ENCODE results near the gene CER1.

The CER1 gene

DNA sequence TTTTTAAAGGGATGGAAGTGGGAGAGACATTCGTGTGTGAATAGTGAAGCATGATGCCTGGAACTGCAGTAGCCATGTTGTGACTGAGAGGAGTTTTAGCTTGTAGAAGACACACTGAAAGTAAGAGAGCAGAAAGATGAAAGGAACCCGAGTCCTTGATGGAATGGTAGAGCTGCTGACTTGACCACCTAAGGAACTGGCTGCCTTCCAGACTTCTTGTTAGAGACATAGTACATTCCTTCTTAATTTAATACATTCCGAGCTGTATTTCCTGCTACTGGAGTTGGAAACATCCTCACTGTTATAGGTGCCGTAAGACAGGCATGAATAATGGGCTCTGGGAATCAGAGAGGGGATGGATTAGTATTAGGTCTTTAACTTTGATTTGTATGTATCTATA lies 7.4 kb downstream of the CER1 start:
- TF ChIP-seq, protein P1, sequence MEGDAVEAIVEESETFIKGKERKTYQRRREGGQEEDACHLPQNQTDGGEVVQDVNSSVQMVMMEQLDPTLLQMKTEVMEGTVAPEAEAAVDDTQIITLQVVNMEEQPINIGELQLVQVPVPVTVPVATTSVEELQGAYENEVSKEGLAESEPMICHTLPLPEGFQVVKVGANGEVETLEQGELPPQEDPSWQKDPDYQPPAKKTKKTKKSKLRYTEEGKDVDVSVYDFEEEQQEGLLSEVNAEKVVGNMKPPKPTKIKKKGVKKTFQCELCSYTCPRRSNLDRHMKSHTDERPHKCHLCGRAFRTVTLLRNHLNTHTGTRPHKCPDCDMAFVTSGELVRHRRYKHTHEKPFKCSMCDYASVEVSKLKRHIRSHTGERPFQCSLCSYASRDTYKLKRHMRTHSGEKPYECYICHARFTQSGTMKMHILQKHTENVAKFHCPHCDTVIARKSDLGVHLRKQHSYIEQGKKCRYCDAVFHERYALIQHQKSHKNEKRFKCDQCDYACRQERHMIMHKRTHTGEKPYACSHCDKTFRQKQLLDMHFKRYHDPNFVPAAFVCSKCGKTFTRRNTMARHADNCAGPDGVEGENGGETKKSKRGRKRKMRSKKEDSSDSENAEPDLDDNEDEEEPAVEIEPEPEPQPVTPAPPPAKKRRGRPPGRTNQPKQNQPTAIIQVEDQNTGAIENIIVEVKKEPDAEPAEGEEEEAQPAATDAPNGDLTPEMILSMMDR (IDR thresholded peaks at IDR 0.05; ENCODE audit: low read depth, low read length) = no peak

GRCh38 chr9:14713187-14713767 lies 9.3 kb downstream of the CER1 start:
- TF ChIP-seq, protein P1 (IDR thresholded peaks at IDR 0.05; ENCODE audit: low read depth, low read length) = no peak
- no peak overlapping the region for H3K27ac ChIP-seq
- no peaks in the 10 kb centered on the region for H3K36me3 ChIP-seq

More for the DNA sequence above, 7.4 kb downstream of the CER1 start:
- Histone ChIP-seq H3K9me3 (ENCODE audit: severe bottlenecking) (no peaks in the 10 kb centered on the region), H3K27me3 (ENCODE audit: insufficient read depth, low read depth, severe bottlenecking) (no peaks in the 10 kb centered on the region), H3K36me3 (no peaks in the 10 kb centered on the region), H3K27ac (no peak overlapping the region), H3K4me3 (ENCODE audit: low read depth, low read length) (no peak overlapping the region)
- DNase-seq = no peak

DNA sequence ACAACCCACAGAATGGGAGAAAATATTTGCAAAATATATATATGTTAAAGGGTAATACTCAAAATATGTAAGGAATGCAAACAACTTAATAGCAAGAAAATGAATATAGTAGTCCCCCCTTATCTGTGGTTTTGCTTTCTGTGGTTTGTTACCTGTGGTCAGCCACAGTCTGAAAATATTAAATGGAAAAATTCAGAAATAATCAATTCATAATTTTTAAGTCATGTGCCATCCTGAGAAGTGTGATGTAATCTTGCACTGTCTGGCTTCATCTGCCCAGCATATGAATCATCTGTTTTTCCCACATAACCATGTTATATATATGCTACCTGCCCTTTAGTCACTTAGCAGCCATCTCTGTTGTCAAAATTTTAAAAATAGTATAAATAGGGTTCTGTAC lies 11.7 kb downstream of the CER1 start:
- Histone ChIP-seq H3K27me3 (ENCODE audit: insufficient read depth, low read depth, severe bottlenecking) (no peaks in the 10 kb centered on the region), H3K36me3 (no peaks in the 10 kb centered on the region), H3K9me3 (ENCODE audit: severe bottlenecking) (no peaks in the 10 kb centered on the region), H3K27ac (no peak overlapping the region), H3K4me3 (ENCODE audit: low read depth, low read length) (no peak overlapping the region)
- TF ChIP-seq, protein P1 (IDR thresholded peaks at IDR 0.05; ENCODE audit: low read depth, low read length) = no peak
- DNase-seq = no peak

More at GRCh38 chr9:14713187-14713767, 9.3 kb downstream of the CER1 start:
- H3K9me3 ChIP-seq (ENCODE audit: severe bottlenecking) = no peaks in the 10 kb centered on the region
- no peak for DNase-seq
- no peaks in the 10 kb centered on the region for H3K27me3 ChIP-seq (ENCODE audit: insufficient read depth, low read depth, severe bottlenecking)
- no peak overlapping the region for H3K4me3 ChIP-seq (ENCODE audit: low read depth, low read length)

GRCh38 chr9:14706530-14707140 lies 15.9 kb downstream of the CER1 start:
- peaks cover 11% of the 10 kb centered on the region for H3K9me3 ChIP-seq (ENCODE audit: severe bottlenecking)
- no peaks in the 10 kb centered on the region for H3K27me3 ChIP-seq (ENCODE audit: insufficient read depth, low read depth, severe bottlenecking)
- H3K27ac ChIP-seq = no peak overlapping the region
- DNase-seq = no peak
- no peaks in the 10 kb centered on the region for H3K36me3 ChIP-seq
- TF ChIP-seq, protein P1 (IDR thresholded peaks at IDR 0.05; ENCODE audit: low read depth, low read length) = no peak
- no peak overlapping the region for H3K4me3 ChIP-seq (ENCODE audit: low read depth, low read length)

GRCh38 chr9:14705079-14705478 lies 17.5 kb downstream of the CER1 start:
- Histone ChIP-seq H3K27ac (no peak overlapping the region), H3K36me3 (no peaks in the 10 kb centered on the region), H3K9me3 (ENCODE audit: severe bottlenecking) (peaks cover 11% of the 10 kb centered on the region), H3K27me3 (ENCODE audit: insufficient read depth, low read depth, severe bottlenecking) (no peaks in the 10 kb centered on the region), H3K4me3 (ENCODE audit: low read depth, low read length) (no peak overlapping the region)
- no peak for DNase-seq
- TF ChIP-seq, protein P1 (IDR thresholded peaks at IDR 0.05; ENCODE audit: low read depth, low read length) = no peak

GRCh38 chr9:14704281-14704680 lies 18.3 kb downstream of the CER1 start:
- no peak for DNase-seq
- no peak overlapping the region for H3K4me3 ChIP-seq (ENCODE audit: low read depth, low read length)
- H3K27me3 ChIP-seq (ENCODE audit: insufficient read depth, low read depth, severe bottlenecking) = no peaks in the 10 kb centered on the region
- no peaks in the 10 kb centered on the region for H3K36me3 ChIP-seq
- peaks cover 11% of the 10 kb centered on the region for H3K9me3 ChIP-seq (ENCODE audit: severe bottlenecking)
- TF ChIP-seq, protein P1 (IDR thresholded peaks at IDR 0.05; ENCODE audit: low read depth, low read length) = no peak
- H3K27ac ChIP-seq = no peak overlapping the region
